Testis (tissue), 3 donors: Measurements from ENCODE around the gene RIN1. TPM values are rescaled to one million over a fixed set of nuclear protein-coding genes. Genes with fewer than 3 reads are reported as not detected.
A peak's percentile ranks its signal among the peaks of the same experiment; 100 is the strongest.

Experiments used
- DNase-seq: peaks from one replicate; pipeline ENCODE4 v3.0.0-alpha.2; 2019
- H3K27ac ChIP-seq, 2 donors: fragments of 200-600 bp; sonication (generic); one replicate each; pipeline ENCODE4 v1.5.1; 2019
- H3K27me3 ChIP-seq: fragments of 200-600 bp; sonication (generic); one replicate; pipeline ENCODE4 v1.5.1; 2019
- H3K36me3 ChIP-seq: fragments of 200-600 bp; sonication (generic); one replicate; pipeline ENCODE4 v1.5.1; 2017; ENCODE audit warnings: low read depth; ENCODE audit errors: missing control alignments
- H3K4me1 ChIP-seq: fragments of 200-600 bp; sonication (generic); one replicate; pipeline ENCODE4 v1.5.1; 2019
- H3K4me3 ChIP-seq, 2 donors: fragments of 200-600 bp; sonication (generic); one replicate each; pipeline ENCODE4 v1.5.1; 2017 to 2019
- H3K9me3 ChIP-seq: fragments of 200-600 bp; sonication (generic); one replicate; pipeline ENCODE4 v1.5.1; 2017
- POLR2A ChIP-seq: fragments of 450-650 bp; IDR thresholded peaks from one replicate; pipeline ENCODE4 v1.6.1; 2017; ENCODE audit warnings: antibody characterized with exemption, mild to moderate bottlenecking, moderate library complexity
- WGBS, 2 donors: methylation state at CpG; one replicate each; pipeline ENCODE4 v1.1.5; 2018; 5-methylcytosine and 5-hydroxymethylcytosine counted together
- intact Hi-C: fragments of 100-400 bp; cut with DNase I; formaldehyde crosslinking; loops from one replicate; pipeline ENCODE4 v1.15.1; 2023; ENCODE audit warnings: low total_unique reads
- polyA plus RNA-seq: library from polyadenylated mRNA; stranded (reverse); fragments of 350-450 nt; fragmentation: Illumina TruSeq; extraction: RNeasy Lipid Tissue Mini Kit (QIAGEN cat#74804); gene quantifications from one replicate; pipeline ENCODE4 v1.2.3, GENCODE V29; 2014; ENCODE audit warnings: low read depth, low replicate concordance; ENCODE audit not compliant: insufficient read depth
- total RNA-seq, 2 donors: library from RNA; depleted of rRNA; stranded (reverse); fragments of >200 nt; gene quantifications; one replicate each; pipeline ENCODE4 v1.2.3, GENCODE V29; 2016
- TF ChIP-seq, protein P1 (sequence below), 3 experiments: fragments of 450-650 bp in 2 of 3; fragments of 200-600 bp in 1 of 3; sonication (generic) in 1 of 3; IDR thresholded peaks; one replicate each; pipeline ENCODE4 v1.5.1; 2016 to 2019; ENCODE audit warnings: antibody characterized with exemption in 3 of 3, mild to moderate bottlenecking in 2 of 3, moderate library complexity in 1 of 3

The RIN1 gene
- total and polyA plus RNA-seq, 3 donors from 2014 or later, result 4.7 to 8.5 (median 8.2) TPM

DNA sequence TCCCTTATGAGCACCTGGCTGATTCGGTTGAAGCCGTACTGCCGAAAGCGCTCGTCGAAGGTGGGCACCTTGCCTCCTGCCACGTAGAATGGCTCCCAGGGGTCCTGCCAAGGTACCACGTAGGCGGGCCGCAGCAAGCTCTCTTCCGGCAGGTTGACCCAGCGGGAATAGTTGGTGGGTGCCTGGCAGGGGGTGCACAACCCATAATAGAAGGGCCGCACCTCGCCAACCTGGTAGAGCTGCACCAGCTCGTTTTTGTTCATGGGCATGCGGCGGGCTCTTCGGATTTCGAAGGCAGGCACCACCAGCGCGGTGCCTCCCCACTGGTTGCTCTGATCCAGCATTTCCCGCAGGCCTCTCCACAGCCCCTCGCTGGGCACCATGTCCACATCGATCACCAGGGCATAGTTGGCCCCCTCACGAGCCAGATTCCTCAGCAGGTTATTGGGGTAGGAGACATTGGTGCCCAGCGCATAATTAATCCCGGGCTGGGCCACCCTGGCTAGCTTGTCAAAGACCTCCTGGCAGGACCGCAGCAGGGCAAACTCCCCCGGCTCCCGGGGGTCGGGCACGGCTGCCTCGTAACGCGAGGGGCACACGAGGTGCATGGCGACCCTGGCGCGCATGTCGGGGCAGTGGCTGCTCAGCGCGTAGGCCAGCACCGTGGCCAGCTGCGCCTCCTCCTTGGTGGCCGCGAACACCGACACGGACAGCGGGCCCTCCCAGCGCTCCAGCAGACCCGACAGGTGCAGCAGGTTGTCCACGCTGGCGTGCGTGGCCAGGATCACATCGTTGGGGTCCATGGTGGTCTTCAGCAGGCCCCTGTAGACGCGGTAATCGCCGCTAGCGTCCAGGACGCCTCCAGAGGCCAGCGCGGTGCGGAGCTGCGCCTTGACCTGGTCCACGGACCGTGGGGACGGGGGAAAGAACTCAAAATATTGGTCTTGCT is 10.5 kb upstream of the RIN1 start:
- TF ChIP-seq, protein P1, sequence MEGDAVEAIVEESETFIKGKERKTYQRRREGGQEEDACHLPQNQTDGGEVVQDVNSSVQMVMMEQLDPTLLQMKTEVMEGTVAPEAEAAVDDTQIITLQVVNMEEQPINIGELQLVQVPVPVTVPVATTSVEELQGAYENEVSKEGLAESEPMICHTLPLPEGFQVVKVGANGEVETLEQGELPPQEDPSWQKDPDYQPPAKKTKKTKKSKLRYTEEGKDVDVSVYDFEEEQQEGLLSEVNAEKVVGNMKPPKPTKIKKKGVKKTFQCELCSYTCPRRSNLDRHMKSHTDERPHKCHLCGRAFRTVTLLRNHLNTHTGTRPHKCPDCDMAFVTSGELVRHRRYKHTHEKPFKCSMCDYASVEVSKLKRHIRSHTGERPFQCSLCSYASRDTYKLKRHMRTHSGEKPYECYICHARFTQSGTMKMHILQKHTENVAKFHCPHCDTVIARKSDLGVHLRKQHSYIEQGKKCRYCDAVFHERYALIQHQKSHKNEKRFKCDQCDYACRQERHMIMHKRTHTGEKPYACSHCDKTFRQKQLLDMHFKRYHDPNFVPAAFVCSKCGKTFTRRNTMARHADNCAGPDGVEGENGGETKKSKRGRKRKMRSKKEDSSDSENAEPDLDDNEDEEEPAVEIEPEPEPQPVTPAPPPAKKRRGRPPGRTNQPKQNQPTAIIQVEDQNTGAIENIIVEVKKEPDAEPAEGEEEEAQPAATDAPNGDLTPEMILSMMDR (IDR thresholded peaks at IDR 0.05), result no peak
- TF ChIP-seq POLR2A, result no peak
- DNase-seq, result no peak
- H3K27me3 ChIP-seq, result no peaks in the 10 kb centered on the region
- H3K27ac ChIP-seq, result peak overlapping the region; percentile 75 to 76
- no peaks in the 10 kb centered on the region for H3K36me3 ChIP-seq
- peak overlapping the region; percentile 68 to 88 for H3K4me3 ChIP-seq
- intact Hi-C loops, result no loop called here
- peaks cover 32% of the 10 kb centered on the region for H3K4me1 ChIP-seq
- WGBS, 2 donors, result 20 to 69% methylated on average over 15 to 68 of the region's 68 CpGs
- no peaks in the 10 kb centered on the region for H3K9me3 ChIP-seq

DNA sequence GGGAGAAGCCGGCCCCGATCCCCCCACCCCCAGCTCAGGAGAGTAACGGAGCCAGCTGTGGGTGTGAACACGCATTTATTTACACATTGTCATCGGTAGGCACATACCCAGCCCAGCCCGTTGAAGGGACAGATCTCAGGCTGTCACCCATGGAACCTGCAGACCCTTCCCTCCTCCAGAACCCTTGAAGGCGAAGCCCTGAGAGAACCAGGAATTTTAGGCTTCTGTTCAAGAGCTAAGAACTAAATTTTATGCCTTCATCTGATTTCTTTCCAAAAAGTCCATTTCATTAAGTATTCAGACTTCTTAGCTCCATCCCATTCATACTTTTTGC is 9.0 kb upstream of the RIN1 start:
- no peak for DNase-seq
- Histone ChIP-seq H3K27me3 (no peaks in the 10 kb centered on the region), H3K9me3 (no peaks in the 10 kb centered on the region), H3K4me3 (peak overlapping the region; percentile 84 to 85), H3K4me1 (peaks cover 32% of the 10 kb centered on the region), H3K27ac (peak overlapping the region; percentile 31 to 65), H3K36me3 (no peaks in the 10 kb centered on the region)
- no peak for TF ChIP-seq POLR2A
- intact Hi-C loops, result no loop called here
- WGBS, 2 donors, result 3 to 7% methylated on average over 5 to 6 of the region's 7 CpGs

DNA sequence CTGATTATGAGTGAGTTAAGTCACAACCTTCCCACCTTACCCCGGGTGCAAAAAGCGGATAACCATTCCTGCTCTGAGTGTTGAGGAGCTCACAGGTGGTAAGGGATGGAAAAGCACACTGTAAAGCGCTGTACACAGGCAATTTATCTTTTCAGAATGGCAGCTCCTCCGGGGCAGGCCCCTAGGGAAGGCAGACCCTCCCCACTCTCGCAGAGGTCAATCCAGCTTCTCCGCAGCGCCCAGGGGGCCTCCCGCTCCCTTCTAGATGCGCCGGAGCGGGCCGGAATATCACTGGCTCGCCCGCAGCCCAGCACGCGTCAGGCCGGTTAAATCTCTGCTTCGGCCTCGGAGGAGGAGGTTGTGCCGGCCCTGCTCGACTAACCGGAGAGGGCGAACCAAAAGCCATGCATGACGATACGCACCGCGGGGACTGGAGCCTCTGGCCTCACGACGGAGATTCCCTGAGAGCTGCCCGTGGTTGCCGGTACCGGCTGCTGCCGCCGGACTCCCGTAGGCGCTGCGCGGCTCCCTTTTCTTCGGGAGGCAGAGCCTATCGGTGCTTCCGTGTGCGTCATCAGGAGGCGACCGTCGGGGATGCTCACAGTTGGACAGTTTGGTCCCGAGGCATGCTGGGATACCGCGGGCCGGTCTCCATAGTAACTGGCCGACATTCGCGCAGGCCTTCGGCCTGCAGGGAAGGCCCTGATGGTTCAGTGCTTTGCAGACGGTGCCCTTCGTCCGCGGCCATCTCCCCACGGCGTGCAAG is 8.5 kb upstream of the RIN1 start, which contains the start of gene BRMS1:
TSS of gene BRMS1 (minus strand) at position 555 of the 766 bp plus-strand sequence. CDS start 2,870 bp downstream, outside the sequence.
- H3K4me1 ChIP-seq, result peaks cover 32% of the 10 kb centered on the region
- no peaks in the 10 kb centered on the region for H3K9me3 ChIP-seq
- peak within 1 kb of the TSS; percentile 84 to 85 for H3K4me3 ChIP-seq
- 0 to 1% methylated on average over 7 to 53 of the region's 59 CpGs for WGBS, 2 donors
- peak; percentile 100 for DNase-seq
- intact Hi-C loops, result no loop called here
- no peaks in the 10 kb centered on the region for H3K27me3 ChIP-seq
- peak within 1 kb of the TSS; percentile 31 to 65 for H3K27ac ChIP-seq
- no peak for TF ChIP-seq POLR2A
- TF ChIP-seq, protein P1 (IDR thresholded peaks at IDR 0.05), result peak in 1 of 3 experiments; percentile 69
- H3K36me3 ChIP-seq, result no peaks in the 10 kb centered on the region

DNA sequence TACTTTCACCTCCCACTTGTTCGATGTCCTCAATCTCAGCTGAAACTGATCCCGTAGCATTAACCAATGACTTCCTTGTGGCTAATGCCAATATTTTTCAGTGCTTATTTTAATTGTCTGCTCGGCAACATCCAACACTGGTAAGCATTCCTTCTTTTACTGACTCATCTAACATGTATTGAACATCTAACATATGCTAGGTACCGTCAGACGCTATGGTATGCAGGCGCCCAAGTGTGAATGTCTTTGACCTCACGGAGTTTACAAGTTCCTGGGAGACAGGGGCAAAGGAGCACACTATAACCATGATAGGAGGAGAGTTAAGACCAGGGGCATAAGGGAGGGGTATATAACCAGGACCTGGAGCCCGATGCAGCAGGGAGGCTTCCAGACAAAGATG is 6.9 kb upstream of the RIN1 start:
- no peak overlapping the region for H3K4me3 ChIP-seq
- TF ChIP-seq, protein P1 (IDR thresholded peaks at IDR 0.05), result no peak
- no peak for TF ChIP-seq POLR2A
- H3K9me3 ChIP-seq, result no peaks in the 10 kb centered on the region
- no peak overlapping the region for H3K27ac ChIP-seq
- intact Hi-C loops, result no loop called here
- DNase-seq, result no peak
- H3K4me1 ChIP-seq, result peaks cover 32% of the 10 kb centered on the region
- H3K27me3 ChIP-seq, result no peaks in the 10 kb centered on the region
- WGBS, 2 donors, result 84 to 86% methylated on average over 8 of the region's 8 CpGs
- H3K36me3 ChIP-seq, result no peaks in the 10 kb centered on the region

DNA sequence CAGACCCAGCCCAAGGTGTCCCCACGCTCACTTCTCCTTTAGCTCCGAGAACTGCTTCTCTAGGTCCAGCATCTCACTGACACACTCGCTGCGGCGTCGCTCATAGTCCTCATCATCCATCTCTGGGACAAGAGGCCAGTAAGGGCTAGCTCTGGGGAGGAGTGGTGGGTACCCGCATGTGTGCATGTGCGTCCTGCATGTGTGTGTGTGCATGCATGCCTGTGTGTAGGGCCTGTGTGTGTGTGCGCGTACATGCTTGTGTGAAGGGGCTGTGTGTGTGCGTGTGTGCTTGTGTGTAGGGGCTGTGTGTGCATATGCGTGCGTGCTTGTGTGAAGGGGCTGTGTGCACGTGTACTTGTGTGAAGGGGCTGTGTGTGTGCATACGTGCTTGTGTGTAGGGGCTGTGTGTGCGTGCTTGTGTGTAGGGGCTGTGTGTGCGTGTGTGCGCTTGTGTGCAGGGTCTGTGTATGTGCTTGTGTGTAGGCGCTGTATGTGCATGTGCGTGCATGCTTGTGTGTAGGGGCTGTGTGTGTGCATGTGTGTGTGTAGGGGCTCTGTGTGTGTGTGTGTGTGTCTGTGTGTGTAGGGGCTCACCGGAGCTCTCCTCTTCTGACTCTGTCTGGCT is 5.4 kb upstream of the RIN1 start:
- Histone ChIP-seq H3K4me1 (peaks cover 27% of the 10 kb centered on the region), H3K36me3 (no peaks in the 10 kb centered on the region), H3K9me3 (no peaks in the 10 kb centered on the region), H3K27ac (no peak overlapping the region), H3K4me3 (no peak overlapping the region), H3K27me3 (no peaks in the 10 kb centered on the region)
- DNase-seq, result no peak
- intact Hi-C loops, result no loop called here
- 91 to 93% methylated on average over 21 of the region's 21 CpGs for WGBS, 2 donors
- TF ChIP-seq, protein P1 (IDR thresholded peaks at IDR 0.05), result no peak
- no peak for TF ChIP-seq POLR2A
